Putamen (tissue), 1 donor: ENCODE results near the gene SLC7A10.
"Not testable (repeated sequence)": the region's sequence is repeated elsewhere in the genome, so short reads cannot be mapped to it uniquely, and the experiment has no call there.

Experiments used
- DNase-seq: peaks from one replicate; pipeline ENCODE4 v3.0.0-alpha.2; 2016; ENCODE audit warnings: low spot score

SLC7A10 gene

DNA sequence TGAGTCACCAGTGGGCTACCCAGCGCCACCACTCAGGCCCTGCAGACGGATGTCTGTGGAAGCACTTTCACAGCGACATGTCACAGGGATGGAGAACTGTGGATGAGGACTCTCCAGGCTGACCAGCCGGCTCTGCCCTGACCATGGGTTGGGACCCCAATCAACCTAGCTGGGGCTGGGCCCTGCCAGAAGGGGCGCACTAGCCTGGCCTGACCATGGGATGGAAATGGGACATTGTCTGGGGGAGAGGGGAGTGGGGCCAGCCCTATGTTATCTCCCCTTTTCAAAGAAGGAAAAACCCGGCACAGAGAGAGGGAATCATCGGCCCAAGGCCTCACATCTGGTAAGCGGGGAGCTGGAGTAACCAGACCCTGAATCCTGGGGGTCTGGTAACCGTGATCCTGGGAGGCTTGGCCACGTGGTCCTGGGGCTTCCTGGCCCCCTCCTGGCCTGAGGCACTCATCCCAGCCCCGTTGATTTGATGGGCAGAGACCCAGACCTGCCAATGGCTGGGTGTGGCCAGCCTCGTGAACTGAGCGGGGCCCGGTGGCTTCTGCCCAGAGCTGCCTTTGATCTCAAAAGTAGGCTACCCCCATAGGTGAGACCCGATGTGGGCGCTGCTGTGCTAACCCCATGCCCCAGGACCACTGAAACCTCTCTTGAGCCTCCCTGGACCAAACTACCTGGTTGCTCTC lies 11.2 kb upstream of the SLC7A10 start:
- DNase-seq = no peak

DNA sequence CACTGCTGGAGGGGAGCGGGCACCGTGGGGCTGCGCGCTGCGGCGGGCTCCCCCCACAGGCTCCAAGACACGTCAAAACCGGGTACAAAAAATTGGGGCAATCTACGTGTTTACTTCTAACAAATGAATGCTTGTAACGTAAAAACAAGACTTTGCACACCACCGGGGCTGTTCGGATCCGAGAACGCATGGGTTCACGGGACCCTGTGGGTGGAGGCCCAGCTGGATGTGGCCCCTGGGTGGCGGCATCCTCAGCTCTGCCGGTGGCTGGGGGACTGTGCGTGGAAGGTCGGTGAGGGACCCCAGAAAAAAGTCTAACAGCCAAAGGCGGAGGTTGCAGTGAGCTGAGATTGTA lies 10.3 kb upstream of the SLC7A10 start:
- DNase-seq = no peak

DNA sequence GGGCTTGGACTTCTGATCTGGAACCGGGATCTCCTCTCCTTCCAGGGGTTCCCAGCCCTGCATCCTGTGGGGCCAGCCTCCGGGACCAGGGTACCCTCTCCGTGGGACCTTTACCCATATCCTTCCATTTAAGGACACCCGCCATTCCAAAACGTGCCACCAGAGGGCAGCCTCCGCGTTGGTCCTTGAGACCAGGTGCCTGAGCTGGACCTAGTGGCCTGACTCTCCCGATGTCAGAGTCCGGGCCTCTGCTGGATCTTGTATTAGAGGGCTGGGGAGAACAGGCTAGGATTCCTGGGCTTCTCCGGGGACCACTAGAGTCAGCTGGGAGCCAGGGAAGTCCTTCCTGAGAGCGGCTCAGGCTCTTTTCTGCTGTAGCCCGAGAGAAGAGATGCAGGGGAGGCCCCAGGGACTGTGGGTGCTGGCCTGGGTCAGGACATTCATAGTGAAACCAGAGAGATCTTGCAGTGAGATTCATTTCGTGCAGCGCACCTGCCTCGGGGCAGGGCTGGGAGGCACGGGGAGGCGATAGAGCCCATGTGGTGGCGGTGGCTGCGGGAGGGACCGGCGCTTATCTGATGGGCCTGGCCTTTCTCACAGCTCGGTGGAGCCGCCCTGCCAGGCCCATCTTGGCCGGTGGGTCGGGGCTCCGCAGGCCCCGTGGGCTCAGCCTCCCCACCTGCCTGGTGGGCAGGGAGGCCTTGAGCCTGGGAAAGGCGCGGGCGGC lies 9.8 kb upstream of the SLC7A10 start:
- peak; percentile 45 for DNase-seq

DNA sequence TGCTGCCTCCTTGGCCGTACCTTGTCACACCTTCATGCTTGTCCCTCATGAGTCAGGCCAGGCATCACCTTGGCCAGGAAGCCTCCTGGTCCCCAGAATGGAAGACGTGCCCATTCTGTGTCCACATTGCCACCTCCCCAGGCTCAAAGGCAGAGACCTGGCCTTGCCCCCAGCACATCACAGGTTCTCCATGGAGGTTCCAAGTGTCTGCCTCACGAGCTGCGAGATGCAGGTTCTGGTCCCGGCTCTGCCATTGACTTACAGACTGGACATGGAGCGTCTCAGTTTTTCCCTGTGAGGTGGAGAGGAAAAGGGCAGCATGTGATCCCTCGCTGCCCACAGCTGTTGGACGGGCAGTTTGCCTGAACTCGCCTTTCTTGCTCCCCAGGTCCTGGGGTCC lies 9.1 kb upstream of the SLC7A10 start:
- no peak for DNase-seq

DNA sequence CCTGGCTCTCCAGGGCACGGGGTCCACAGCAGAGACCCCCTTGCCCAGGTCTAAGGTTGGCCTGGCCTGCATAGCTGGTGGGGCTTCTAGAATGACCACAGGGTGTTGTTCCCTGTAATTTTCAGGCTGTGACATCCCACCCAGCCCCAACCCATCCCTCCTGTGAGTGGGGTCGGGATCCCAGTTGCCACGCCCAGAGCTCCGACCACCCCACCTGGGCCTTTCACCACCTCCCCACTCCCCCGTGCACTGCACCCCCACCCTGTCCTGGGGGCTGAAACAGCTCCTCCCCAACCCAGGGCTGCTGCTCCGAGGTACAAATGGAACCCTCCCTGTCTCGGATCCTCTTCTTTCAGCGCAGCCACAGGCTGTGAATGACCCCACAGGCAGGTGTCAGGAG lies 8.4 kb upstream of the SLC7A10 start:
- no peak for DNase-seq

DNA sequence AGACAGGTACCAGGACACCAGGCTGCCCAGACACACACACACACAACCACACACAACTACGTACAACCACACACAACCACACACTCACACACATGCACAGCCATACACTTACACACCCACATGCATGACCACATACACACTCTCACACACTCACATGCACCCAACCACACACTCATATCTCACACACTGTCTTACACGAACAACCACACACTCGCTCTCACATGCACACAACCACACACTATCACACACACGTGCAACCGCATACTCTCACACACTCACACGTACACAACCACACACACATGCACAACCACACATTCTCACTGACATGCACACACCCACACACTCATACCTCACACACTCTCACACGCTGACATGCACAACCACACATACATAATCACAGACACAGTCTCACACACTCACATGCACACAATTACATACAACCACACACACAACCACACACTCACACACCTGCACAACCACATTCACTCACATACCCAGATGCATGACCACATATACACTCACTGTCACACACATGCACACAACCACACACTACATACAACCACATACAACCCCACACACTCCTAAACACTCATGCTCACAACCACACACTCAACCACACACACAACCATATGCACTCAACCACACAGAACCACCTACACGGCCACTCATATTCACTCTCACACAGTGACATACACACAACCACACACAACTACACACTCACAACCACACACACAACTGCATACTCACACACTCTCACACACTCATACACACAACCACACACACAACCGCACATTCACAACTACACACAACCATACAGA lies 7.6 kb upstream of the SLC7A10 start:
- DNase-seq = no peak

DNA sequence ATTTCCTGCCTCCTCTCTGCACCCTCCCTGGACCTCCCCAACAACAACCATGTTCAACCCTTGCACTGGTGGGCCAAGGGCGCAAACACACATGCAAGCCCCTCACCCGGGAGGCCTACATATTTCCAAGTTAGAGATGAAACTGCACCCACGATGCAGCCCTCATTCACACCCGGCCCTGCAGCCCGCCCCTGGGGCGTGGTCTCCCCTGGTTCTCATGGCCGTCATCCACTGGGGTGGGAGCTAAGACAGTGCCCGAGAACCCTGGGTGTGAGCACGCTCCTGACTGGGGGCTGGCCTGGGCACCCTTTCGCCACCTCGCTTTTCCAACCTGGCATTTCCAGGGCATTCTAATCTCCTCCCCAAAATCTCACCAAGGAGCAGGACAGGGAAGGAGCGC lies 7.0 kb upstream of the SLC7A10 start:
- no peak for DNase-seq

DNA sequence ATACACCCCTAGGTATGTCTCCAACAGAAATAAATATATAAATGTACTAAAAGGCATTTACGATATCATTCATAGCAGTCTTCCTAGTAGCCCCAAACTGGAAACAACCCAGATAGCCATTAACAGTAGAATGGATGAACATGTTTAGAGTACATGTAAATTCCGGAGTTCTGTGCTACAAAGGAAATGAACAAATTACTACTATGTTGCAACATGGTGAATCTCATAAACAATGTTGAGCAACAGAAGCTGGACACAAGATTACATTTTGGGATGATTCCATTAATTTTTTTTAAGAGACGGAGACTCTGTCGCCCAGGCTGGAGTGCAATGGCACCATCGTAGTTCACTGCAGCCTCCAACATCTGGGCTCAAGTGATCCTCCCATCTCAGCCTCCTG lies 5.9 kb upstream of the SLC7A10 start:
- no peak for DNase-seq

DNA sequence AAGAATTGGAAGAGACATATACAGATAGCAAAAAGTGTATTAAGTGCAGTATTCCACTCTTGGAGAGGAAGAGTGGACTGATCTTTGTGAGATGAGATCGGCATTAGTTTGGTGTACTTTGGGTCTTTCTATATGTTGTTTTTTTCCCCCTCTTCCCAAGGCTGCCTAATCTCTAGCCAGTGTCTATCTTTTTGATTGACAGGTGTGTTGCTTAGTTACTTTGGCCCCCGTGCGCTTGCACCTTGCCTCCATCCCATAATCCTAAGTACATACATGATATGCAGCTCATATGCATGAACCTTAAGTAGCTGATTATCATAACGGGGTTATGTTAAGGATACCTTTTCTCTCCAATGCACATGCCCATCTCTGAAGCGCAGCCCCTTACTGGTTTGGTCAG lies 4.3 kb upstream of the SLC7A10 start:
- no peak for DNase-seq

DNA sequence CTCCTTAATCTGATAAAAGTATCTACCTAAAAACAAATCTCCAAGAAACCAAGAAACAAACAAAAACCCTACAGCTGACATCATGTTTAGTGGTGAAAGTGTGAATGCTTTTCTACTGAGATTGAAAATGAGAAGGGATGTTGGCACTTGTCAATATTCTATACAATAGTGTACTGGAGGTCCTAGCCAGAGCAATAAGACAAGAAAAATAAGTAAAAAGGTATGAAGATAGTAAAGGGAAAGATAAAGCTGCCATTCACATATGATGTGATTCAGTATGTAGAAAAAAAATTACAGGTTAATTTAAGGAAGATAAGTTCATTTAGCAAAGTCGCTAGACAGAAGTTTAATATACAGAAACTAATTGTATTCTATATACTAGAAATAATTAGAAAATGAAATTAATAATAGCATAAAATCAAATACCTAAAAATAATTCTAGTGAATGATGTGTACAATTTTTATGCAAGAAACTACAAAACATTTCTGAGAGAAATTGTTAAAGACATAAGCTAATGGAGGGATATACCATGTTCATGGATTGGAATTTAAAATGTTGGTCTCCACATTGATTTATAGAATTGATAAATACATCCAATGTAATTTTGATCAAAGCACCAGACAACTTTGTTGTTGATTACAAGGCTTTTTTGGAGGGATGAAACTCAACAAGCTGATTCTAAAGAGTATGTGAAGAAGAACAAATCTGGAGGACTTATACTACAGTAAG lies 2.4 kb upstream of the SLC7A10 start:
- no peak for DNase-seq

DNA sequence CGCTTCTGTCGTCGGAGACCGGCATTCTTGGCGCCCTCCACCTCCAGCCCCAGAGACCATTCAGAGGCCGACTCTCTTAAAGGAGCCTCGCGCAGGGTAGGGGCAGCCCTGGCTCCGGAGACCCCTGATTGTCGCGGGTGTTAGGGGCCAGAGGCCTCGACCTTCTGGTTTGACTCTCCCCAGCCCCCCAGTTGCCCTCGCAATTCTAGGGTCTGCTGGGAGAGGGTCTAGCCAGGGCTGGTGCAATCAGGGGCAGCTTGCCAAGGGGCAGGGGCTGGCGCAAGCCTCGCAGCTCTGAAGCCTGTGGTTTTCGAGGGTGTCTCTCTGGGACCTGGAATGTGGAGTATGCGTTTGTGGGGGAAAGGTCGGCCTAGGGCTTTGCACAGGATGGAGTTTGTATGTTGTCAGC lies 1.6 kb upstream of the SLC7A10 start:
- no peak for DNase-seq

DNA sequence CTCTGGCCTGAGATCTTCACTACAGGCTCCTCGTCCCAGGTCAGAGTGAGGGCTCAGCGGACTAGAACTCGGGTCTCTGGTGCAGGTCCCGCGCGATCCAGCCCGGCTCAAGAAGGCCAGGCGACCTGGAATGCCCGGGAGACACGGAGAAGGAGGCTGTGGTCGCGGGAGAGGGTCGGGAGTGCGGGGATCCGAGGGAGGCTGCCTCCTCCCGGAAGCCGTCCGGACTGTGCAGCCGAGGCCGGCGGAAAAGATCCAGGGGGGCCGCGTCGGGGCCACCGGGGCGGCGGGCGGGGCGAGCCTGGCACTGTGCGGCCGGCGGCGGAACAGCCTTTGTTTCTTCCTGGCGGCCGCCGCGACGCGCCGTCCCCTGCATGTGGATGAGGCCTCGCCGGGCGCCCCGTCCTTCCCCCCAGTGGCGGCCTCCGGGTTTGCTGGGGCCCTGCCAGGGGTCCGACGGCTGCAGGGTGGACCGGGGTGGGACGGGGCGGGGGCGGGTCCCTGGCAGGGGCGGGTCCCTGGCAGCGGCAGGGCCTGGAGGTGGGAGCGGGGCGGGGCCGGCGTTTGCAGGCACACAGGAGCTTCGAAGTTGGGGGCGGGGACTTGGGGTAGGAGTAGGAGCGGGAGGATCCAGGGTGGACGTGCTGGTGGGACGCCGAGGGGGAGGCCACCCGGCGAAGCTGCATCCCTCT lies 1.0 kb upstream of the SLC7A10 start:
- DNase-seq = no peak

DNA sequence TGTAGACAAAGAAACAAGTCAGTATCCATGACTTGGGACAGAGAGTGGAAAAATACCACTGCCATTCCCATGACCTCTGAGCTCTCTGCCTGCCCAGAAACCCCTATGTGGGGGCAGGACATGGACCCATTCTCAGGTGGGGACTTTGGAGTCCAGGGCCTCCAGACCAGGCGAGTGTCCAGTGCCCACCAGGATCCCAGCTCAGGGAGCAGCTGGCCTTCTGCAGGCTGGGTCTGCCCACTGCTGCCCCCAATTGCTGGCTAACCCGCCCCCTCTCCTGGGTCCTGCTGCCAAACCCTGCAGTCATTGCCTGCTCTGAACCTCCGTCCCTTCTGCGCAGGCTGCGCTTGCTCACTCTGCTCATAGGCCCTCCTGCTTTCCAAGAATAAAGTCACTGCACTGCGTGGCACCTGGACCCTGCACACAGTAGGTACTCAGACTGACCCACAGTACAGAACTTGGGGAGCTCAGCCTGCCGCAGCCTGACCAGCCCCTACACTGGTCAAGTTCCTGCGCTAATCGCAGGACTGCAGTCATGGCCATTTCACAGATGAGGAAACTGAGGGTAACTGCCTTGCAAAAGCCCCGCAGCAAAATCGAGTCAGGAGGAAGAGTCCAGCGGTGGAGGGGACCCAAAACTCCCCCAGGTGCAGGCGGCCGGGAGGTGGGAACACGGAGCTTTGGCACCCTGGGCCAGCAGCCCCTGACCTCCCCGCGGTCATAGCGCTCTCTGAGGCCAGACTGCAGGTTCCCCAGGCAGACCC lies 774 bp downstream of the SLC7A10 start:
- DNase-seq = no peak

DNA sequence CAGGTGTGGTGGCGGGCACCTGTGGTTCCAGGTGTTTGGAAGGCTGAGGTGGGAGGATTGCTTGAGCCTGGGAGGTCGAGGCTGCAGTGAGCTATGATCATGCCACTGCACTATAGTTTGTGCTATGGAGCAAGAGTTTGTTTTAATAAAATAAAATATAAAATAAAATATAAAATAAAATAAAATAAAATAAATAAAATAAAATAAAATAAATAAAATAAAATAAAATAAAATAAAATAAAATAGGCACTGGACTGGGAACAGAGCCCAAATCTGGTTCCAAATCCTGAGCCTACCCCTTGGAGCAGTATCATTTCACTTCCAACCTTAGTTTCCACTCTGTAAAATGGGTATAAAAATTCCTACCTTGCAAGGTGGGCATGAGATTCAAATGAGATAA lies 3.4 kb downstream of the SLC7A10 start:
- not testable (repeated sequence) for DNase-seq

DNA sequence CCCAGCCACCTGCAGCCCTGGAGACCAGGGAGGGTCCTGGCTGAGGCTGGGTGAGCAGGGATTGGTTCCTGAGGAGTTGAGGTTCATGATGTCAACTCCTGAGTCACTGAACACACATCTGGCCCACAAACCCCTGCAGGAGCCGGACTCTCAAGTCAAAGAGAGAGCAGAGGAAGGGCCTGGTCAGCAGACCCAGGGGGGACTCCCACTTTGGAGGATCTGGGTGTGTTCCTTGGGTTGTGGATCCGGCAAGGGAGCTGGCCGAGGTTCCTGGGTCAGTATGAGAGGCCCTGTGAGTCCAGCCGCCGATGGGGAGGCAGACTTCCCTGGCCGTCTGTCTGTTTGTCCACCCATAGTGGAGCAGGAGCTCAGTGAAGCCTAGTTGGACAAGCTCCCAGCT lies 4.0 kb downstream of the SLC7A10 start:
- no peak for DNase-seq

DNA sequence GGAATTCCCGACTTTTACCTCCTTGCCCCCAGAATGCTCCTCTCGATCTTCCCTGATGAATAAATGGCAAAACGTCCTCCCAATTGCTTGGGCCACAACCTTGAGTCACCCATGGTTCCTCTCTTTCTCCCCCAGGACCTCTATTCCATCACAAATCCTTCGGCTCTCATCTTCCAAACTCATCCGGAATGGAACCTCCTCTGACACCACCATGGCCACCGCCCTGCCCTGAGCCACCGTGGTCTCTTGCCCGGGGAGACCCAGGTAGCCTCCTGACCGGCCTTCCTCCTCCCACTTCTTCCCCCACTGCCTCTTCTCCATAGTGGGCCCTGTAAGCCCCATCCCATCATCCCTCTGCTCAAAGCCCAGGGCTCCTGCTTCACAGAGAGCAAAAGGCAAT lies 4.9 kb downstream of the SLC7A10 start:
- DNase-seq = no peak

DNA sequence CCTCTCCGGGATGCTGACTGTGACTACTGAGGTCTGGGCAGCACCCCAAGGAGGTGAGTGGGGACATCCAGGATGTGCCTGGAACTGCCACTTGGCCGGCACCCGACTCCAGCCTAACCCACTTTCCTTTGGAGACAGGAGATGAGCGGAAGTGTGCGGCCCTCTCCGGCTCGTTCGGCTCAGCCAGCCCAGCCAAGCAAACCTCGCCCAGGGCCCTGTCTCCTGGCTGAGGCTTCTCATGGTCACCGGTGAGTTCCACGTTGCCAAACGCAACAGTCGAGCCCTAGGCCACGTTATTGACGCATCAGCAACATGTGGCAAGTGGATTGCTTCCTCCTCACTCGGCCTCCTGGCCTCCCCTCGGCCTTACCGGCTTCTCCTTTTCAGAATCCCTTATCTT lies 5.5 kb downstream of the SLC7A10 start:
- DNase-seq = no peak

DNA sequence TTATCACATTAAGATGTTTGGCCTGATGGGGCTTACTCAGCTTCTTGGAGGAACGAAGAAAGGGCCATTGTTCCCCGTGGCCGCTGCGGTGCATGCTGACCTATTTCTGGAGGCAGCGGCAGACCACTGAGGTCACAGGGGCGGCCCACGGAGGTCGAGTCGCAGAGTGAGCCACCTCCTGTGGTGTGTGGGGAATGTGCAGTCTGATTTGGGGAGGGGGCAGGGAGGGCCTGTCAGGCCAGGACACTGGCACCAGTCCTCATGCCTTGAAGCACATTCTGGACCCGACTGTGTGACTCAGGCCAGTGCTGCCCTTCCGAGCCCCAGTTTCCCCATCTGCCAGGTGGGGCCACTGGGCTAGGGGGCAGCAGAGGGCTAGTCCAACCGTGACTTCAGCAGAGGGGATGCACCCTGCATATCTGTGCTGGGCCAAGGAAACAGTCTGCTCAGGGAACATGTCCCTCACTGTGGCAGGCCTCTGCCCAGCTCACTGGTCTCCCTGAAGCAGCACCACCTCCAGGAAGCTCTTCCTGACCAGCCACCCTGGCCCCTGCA lies 6.3 kb downstream of the SLC7A10 start:
- DNase-seq = no peak

DNA sequence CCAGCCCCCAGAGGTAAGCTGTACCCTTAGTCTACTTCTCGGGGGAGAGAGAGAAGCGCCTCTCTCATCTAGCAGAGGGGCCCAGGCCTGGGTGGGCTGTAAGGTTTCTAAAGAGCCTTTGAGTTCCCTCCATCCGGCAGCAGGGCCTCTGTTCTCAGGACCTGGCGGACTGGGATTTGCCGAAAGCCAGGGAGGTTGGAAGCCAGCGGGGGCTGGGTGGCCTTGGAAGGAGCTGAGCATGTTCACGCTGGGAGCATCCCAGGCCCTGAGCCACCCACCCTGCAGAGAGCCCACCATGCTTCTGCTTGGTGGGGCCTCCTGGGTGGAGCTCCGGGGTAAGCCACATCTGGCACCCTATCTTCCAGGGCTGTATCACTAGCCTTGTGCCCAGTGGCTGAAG lies 7.8 kb downstream of the SLC7A10 start:
- DNase-seq = no peak

DNA sequence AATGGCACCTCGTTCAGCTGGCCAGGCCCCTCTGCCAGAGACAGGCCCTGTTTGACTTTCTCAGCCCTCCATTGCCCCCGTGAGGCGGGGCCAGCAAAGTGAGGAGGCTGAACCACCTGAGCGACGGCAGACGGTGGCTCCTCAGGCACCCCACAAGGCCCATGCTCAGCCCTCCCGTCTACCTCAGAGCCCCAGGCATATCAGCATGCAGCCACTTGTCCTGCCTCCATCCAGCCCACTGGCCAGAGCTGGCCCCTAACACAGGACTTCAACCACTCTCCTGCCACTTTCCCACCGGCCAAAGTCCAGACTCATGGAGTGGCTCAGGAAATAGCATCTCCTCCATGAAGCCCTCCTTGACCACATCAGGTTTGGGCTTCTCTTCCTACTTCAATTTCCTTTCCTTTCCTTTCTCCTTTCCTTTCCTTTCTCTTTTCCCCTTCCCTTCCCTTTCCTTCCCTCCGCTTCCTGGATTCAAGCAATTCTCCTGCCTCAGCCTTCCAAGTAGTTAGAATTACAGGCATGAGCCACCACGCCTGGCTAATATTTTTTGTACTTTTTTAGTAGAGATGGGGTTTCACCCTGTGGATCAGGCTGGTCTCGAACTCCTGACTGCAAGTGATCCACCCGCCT lies 9.3 kb downstream of the SLC7A10 start:
- DNase-seq = no peak
